Measurements from ENCODE around the gene NFIA.

The NFIA gene

DNA sequence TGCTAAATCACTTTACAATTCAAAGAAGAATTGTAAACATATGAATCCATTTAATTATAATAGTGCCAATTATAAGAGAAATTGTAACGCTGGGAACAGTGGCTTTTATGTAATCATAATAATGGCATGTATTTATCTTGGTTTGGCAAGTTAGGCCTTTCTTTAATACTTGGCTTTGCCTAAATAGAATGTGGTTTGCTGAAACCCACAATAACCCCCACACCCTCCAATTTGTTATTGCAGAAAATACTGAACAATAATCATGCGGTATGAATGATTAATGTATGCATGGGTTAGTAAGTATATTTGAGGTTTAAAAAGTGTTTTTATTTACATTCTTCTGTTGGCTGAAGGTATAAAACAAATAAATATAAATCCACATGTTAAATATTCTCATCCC is 138.2 kb downstream of the NFIA start:
- DNase-seq = no peak

DNA sequence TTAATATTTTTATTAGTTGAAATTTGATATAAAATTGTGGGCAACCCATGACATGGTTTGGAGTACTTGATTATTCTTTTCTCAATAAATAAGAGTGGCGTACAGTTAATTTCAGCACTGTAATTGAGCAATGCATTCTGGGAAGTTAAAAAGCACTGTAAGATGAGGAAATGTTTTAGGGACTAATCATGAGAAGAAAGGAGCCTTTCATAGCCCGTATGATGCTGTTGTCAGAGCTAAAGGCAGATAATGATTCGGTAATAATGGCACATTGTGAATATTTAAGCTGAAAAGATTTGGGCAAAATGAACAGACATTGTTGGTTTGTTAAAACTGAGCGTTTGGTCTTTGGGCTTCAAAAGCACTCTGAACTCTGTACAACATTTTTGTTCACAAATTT is 139.3 kb downstream of the NFIA start:
- DNase-seq = no peak

DNA sequence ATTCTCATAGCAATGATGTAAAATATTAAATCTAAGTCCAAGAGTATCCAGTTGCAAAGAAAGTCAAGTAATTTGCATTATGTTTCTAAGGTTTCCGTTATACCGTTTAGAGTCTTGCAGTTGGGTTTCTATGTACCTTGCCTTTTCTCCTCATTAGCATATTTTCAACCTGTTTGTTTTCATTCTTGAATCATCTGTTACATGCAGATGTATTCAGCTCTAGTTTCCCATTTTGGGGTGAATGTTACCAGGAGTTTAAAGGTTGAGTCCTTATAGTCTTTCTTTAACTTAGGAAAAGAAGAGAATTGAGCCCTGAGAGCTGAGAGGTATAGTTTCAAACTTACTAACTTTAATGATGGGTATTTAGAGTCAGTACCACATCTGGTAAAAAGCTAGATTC is 139.9 kb downstream of the NFIA start:
- DNase-seq = no peak

DNA sequence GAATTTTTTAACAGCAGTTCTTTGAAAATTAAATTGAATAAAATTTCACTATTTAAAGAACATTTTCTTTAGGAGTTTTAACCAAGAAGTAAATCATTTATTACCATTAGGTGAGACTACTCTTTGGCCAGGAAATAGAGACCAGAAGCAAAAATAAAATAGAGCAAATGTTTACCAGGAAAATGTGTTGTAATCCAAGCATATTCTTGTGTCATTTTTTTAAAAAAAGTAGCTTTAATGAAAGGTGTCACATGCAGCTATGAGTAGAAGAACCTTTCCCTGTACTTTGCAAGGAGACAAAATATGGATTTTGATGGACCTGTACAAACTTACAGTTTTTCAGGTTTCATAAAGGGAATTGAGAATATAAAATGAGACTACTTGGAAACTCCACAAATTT is 140.8 kb downstream of the NFIA start:
- DNase-seq = no peak

DNA sequence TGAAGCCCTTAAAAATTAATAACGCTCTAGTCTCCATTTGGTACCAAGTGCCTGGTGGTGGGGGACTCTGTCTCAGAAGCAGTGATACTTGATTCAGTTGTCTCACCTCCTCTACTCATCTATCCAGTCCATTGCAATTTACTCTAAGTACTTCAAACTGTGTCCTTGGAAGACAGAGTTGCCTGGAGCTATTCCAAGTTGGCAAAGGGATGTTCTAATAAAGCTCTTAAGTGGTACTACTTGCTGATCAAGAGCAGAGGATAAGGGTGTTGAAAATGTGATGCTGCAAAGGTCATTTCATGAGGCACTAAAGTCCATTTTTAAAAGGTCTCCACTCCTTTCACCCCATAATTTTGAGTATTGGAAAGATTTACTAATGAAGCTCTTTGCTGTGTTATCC is 142.2 kb downstream of the NFIA start:
- no peak for DNase-seq

DNA sequence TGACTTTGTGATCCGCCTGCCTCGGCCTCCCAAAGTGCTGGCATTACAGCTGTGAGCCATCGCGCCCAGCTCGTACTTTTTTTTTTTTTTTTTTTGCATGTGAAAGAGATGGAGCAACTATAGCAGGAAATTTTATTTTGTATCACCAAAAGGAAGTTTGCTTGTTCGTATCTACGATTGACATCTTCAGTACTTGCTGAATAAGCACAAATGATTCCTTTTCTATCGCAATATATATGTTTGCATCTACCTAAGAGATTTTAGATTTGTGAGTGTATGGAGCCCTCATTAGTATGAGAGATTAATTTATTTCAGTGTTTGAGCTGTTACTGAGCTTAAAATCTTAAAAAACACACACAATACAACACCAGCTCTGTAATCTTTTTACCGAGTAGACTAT is 143.1 kb downstream of the NFIA start:
- no peak for DNase-seq

DNA sequence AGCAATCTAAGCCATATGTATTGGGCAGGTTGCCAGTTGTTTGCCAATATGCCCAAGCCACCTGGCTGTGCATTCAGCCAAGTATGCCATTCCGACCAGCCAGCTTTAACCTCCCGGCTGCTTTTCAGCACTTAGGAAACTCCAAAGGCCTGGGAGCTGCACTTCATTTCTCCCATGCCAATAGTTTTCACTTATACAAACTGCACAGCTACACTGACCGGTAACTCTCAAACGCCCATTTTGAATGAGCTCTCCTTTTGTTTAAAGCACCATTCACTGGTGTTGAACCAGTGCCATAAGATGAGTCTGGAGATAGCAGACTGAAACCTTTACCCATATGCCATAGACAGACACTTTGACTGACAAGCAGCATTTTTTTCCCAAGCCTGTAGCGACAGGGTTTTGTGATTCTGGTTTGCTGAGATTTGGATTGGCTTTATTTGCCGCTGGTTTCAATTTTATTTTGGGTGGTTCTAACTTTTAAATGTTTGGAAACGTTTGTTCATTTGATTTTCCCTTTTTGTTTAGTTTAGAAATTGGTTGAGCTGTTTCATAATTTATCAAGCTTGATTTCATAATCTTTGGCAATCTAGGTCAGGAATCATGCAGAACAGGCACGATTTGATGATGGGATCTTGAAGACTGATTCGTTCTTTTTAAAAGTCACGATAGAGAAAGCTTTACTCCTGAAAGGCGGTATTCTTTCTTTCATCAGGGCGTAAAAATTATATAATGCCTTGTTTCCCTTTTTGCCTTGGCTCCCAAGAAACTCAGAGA is 144.6 kb downstream of the NFIA start:
- no peak for DNase-seq

DNA sequence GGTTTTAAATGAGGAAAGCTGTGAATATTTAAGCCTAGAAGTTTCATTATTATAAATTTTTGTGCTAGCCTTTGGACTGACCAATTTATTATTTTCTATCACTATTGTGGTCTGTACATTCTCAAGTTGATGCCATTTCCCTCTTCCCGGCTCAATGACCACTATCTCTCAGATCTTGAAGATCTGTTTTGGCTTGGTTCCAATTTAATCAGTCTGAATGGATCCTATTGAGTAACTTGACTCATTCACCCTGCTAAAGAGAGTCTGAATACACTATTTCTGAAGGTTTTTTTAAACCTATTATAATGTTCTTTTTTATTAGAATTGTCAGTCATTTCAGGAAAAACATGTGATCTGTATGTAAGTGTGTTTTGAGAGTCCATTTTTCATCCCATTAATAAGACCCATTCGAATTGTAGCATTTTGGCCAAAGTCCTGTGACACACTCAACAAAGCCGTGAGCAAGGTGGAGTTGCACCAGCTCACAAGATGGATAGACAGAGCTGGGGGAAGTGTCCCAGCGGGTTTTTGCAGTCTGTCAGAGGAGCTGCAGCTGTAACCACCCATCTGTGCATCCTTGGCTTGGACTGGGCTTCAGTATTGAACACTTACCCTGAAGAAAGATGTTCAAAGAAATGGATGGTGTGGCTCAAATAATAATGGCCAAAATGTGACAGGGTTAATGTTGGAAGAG is 145.6 kb downstream of the NFIA start:
- no peak for DNase-seq

DNA sequence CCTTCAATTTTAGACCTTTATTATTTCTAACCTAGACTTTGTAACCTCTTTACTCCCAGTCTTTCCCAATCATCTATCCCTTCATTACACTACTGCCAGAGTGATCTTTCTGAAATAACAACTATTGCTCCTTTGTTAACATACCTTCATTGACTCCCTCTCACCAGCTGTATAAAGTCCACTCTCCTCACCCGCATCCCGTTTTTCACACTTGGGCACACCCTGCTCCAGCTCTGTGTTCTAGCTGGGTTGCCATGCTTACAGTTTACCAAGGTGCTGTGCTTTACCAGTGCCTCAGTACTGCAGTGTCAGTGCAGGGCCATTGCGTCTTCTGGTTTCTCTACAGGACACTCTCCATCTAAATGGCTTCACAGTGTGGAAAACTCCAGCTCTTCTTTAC is 148.2 kb downstream of the NFIA start:
- no peak for DNase-seq

DNA sequence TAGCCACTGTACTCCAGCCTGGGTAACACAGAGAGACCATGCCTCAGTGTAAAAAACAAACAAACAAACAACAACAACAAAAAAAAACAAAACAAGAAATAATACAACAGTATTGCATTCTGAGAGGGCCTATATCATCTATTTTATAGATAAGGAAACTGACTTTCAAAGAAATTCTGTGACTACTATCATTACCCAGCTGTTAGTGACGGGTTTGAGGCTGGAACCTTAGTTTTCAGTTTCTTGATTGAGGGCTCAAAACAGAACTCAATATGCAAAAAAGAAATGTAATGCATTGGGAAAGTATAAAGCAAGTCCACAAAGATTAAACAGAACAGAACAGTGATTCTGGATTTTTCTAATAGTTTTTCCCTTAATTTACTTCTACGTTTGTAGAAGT is 149.4 kb downstream of the NFIA start:
- no peak for DNase-seq

DNA sequence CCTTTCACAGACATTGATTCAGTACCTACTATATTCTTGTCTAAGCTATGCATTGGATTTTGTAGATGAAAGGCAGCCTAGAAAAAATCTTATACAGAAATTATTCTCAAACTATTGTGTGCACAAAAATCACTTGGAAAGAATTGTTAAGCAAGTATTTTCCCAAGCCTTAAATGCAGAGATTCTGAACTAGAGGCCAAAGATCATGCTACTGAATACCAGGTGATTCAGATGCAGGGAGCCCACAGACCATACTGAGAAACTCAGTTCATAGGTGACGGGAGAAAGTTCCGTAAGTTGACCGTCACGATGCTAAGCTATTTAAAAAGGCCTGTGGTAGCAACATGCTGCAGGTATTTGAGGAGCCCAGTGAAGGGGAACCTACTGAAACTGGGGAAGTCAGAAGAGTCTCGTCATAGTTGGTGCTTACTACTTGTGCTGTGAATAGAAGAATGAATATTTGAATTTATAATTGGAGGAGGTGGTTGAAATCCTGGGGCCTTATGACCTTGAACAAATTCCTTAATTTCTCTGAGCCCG is 150.8 kb downstream of the NFIA start:
- no peak for DNase-seq

DNA sequence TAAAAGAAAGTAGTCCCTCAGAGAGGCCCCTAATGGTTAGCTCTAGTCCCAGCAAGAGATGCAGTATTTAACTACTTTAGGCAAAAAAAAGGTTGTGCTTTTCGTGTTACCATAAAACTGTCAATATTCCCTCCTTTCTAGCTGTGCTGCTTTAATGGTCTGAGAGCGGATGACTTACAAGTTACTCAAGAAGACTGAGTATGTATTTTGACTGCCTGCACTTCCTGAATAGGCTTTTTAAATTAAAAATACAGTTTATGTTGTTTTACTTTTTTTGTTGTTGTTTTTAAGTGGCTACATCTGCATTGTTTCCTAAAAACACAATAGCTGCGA is 152.2 kb downstream of the NFIA start:
- no peak for DNase-seq

DNA sequence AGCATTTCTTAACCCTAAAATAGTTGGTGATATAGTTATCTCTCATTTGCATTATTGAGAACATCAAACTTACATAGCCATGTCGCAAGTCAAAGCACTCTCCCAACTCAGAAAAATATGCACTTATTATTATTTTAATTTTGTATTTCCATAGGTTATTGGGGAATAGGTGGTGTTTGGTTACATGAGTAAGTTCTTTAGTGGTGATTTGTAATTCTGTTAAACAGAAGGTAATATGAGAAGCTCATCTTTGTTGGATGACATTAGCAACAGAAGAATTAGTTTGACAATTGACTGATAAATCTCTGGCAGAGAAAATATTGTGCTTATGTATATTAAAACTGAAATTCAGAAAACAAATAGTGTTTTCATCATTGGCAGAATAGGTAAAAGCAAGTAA is 154.8 kb downstream of the NFIA start:
- DNase-seq = no peak

DNA sequence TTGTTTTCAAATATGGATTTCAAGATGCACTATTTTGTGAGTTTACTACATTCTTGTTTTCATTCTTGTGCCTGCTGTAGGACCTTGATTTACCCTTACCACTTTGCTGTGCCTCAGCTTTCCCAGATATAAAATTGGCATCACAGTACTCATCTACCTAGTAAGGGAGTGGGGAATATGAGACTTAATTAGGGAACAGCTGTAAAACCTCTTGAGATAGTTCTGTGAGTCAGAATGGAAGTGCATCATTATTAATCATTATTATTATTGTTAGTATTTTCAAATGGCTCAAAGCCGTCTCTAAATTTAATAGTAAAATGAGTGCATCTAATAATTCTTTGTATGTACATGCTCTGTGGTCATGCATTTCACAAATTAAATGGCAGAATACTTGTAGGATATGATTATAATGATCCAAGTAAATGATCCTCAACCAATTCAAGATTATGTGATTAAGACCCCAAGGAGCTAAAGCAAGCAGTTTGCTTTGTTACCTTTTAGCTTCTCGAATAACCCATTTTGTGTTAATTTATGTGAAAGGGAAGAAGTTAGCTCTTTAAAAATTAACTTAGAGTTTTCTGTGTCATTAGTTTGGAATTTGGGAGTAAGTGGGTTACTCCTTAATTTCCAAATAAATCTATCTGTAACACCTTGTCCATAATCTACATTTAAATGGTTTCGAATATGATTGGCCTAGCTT is 155.4 kb downstream of the NFIA start:
- DNase-seq = no peak

DNA sequence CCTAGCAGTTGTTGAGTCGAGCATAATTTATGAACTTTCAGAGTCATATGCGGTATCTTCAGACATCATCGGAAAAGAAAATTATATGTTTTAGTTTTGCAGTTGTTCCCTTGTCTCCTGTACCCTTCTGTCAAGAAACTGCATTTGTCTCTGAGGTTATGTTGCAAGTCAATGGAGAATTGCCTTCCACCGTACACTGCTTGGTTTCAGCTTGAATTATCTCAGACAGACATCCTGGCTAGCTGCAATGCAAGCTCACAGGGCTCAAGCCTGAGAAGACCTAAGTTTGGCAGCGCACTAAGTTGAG is 156.0 kb downstream of the NFIA start:
- DNase-seq = peak; percentile 15

DNA sequence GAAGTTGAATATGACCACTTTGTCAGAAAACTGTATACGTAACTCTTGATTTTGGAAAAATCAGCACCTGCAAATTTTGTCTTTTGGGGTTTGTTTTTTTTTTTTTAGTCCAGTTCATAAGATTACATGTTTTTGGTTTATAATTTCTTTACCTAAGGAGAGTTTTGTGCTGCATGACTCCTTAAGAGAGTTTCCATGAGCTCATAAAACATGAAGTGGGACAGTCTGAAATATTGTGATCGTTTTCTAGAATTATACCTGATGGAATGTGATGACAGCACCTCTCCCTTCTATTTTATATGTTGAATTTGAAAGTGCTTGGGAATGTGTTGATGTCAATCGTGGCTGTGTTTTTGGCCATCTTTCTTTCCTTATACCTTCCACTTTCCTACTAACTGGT is 158.5 kb downstream of the NFIA start:
- DNase-seq = no peak

DNA sequence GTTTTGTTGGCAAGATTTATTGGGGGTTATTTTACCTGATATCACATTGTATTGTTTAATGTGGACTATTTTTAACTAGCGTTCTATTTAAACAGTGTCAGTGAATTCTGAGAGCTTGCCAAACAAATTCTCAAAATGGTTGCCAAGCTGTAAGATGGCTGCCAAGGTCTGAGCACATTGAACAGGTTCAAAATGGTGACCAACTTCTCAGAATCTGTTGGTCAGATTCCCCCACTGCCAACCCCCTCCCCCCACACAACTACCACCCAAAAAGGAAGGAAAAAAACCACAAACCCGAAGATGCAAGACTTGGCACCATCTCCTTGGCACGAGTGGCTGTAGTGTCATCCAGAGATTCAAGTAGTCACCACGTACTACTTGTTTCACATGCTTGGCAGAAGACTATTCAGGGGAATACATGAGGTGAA is 159.1 kb downstream of the NFIA start:
- no peak for DNase-seq

DNA sequence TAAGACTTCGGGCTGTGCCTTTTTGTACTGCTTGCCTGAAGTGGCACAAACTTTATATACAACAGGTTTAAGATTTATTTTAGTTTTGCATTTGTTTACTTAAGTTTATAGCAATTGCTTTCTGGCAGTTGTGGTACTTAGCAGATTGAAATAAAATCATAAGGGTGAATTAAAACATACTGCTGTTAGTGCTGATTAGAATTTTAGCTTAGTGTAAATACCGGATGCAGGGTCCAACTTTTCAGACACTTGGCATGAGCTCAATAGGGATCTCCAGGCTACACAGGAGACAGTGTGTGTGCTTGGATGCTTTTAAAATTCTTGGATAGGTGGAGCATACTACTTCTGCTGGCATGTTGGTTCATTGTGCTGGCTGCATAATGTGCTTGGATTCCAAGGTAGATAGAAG is 159.6 kb downstream of the NFIA start:
- no peak for DNase-seq

DNA sequence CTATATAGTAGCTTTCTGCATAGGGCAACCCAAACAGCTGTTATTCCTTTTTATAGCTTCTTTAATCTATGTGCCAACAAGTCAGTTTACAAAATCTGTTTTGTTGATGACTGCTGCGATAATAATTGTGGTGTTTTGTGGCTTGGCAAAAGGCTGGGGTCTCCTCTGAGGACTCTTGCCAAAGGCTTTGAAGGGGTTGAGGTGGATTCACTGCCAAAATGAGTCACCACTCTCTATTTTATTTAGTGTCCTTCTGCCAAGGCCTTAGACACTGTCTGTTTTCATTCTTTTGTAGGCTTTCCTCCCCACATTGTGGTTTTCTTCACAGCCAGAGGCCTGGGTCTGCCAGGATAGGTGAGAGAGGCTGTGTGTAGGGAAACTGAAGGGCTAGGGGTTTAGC is 161.8 kb downstream of the NFIA start:
- DNase-seq = no peak

DNA sequence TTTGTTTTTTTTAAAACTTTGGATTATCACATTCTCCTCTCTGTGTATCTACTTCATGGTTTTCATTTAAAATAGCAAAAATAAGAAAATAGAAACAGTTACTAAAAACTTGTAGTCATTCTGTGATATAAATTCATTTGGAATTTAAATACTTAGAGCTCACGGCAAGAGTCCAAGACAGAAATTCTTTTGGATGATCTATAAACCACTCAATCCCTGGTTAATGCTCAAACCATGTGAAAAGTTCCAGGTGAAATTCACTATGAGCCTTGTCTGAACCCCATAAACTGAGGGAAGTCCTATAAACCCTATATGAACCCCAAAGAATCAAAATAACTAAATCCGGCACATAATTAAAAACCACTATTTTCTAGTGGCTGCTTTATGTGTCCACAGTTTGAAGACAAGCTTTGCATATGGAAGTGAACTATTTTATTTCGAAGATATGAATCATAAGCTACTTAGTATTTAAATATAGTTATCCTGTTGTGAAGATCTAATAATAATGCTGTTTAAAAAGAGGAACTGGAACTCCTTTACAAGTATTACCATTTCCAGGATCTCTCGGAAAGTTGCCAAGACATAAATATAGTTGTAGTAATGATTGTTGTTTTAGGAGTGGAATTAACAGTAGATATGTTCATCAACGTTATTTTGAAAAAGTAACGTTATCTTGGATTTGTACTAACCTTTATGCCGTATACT is 163.5 kb downstream of the NFIA start:
- no peak for DNase-seq

DNA sequence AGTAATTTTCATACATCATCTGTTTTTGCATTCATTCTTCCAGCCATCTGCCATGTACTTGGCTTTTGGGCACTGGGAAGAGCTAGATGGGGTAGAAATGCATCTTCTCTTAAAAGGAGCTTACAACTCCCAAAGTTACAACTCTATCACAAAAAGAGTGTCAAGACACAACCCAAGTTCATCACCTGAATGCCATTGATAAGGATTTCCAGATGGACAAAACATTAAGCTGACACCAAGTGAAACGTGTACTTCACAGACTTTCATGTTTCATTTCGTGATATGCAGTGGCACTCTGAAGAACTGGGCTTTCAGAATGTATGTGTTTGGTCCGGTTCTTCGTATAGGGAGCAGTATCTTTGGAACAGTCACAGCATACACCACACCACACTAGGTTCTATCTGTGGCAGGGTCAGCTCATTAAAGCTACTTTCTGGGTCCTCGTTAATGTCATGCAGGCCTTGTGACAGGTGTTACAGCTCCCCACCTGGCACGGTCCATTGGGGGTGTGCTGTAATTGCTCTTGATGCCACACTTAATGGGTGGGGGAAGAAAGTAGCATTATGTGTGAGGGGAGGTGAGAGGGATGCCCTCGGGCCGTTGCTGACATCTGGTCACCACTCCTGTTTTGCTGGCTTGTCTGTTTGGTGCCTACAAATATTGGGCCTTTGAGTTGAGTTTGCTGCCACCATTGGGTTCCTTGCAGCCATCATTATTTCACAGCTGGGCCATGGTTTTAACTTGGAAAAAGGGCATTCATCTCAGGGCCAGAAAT is 164.9 kb downstream of the NFIA start:
- DNase-seq = no peak

Measured in right kidney (tissue), 1 donor.